K562 (cell line): ENCODE measurements around the gene ALKBH4. TPM values are rescaled to one million over a fixed set of nuclear protein-coding genes. Genes with fewer than 3 reads are reported as not detected.

Source experiments
- ATAC-seq: fragments of 200-7000 bp; cut with Tn5 transposase; 3 replicates; pipeline ENCODE4 v1.9.1; 2020; ENCODE audit warnings: moderate library complexity
- BruUV-seq: library from RNA; stranded (reverse); fragments of 400-500 nt; replicated peaks from 2 replicates; lab custom pipeline; 2021; lab: Mats Ljungman, UMichigan
- CTCF ChIA-PET: fragments of 300-600 bp; formaldehyde crosslinking; extraction: SDS; loops from one replicate; lab custom pipeline; 2021; ENCODE audit warnings: low intra/inter-chr PET ratio; lab: Yijun Ruan, JAX
- POLR2A ChIA-PET: fragments of 300-600, 350-650 bp; sonication (Branson Sonifier 250); formaldehyde crosslinking; extraction: SDS; loops from one replicate; lab custom pipeline; 2021; ENCODE audit warnings: antibody characterized with exemption, inconsistent platforms; lab: Yijun Ruan, JAX
- DNase-seq, 4 experiments: peaks; one replicate each; pipeline versions ENCODE4 v3.0.0 to v3.0.0-alpha.2; 2011 to 2018; ENCODE audit warnings: low spot score in 3 of 4, mixed read lengths in 3 of 4; ENCODE audit errors: extremely low read depth in 1 of 4
- FAIRE-seq: peaks from 2 replicates; lab custom pipeline; 2011; peaks lifted over from hg19 to GRCh38; lab: Jason Lieb, UNC
- H2AFZ ChIP-seq: 2 replicates; pipeline ENCODE4 v1.6.0; 2011; ENCODE audit warnings: low read depth, low read length, control low read depth, inconsistent platforms
- H3K27ac ChIP-seq: fragments of 200-600 bp; 3 replicates; pipeline ENCODE4 v1.8.0; 2011; ENCODE audit warnings: low read depth, mild to moderate bottlenecking, control low read depth, inconsistent platforms, low read length, moderate library complexity, mixed read lengths; ENCODE audit errors: extremely low read depth
- H3K27me3 ChIP-seq, 2 experiments: fragments of 300-600 bp in 1 of 2; 2 replicates in 1 of 2; 3 replicates in 1 of 2; pipeline versions ENCODE4 v1.6.0 to v1.8.0; 2011; ENCODE audit warnings: inconsistent platforms in 2 of 2, low read length in 2 of 2, mild to moderate bottlenecking in 1 of 2, mixed read lengths in 1 of 2, moderate library complexity in 1 of 2; ENCODE audit not compliant: control insufficient read depth in 2 of 2, insufficient read depth in 2 of 2
- H3K36me3 ChIP-seq: fragments of 300-600 bp; 3 replicates; pipeline ENCODE4 v1.8.0; 2011; ENCODE audit warnings: mild to moderate bottlenecking, low read length, inconsistent platforms; ENCODE audit not compliant: control insufficient read depth, insufficient read depth
- H3K4me1 ChIP-seq, 2 experiments: fragments of 200-600 bp in 1 of 2; replicated peaks in 1 of 2; 2 replicates in 1 of 2; 3 replicates in 1 of 2; pipeline versions ENCODE4 v1.5.1 to v1.8.0; 2011; ENCODE audit warnings: inconsistent platforms in 2 of 2, low read length in 2 of 2, mild to moderate bottlenecking in 1 of 2, mixed read lengths in 1 of 2, moderate library complexity in 1 of 2; ENCODE audit not compliant: control insufficient read depth in 2 of 2, insufficient read depth in 2 of 2
- H3K4me2 ChIP-seq: 2 replicates; pipeline ENCODE4 v1.6.1; 2011; ENCODE audit warnings: low read length, control low read depth, inconsistent platforms, mixed read lengths; ENCODE audit not compliant: insufficient read depth
- H3K4me3 ChIP-seq: fragments of 200-600 bp; sonication (generic), shearing (Covaris generic); 2 replicates; pipeline ENCODE4 v1.5.1; 2016; ENCODE audit warnings: control low read depth, inconsistent platforms
- H3K79me2 ChIP-seq: fragments of 200-600 bp; 3 replicates; pipeline ENCODE4 v1.8.0; 2011; ENCODE audit warnings: low read length, inconsistent platforms; ENCODE audit not compliant: control insufficient read depth, insufficient read depth
- H3K9ac ChIP-seq, 2 experiments: 2 replicates each; pipeline versions ENCODE4 v1.6.0 to v1.6.1; 2011; ENCODE audit warnings: low read depth in 2 of 2, low read length in 2 of 2, control low read depth in 1 of 2, inconsistent platforms in 1 of 2, mild to moderate bottlenecking in 1 of 2, mixed read lengths in 1 of 2; ENCODE audit not compliant: insufficient read depth in 1 of 2
- H3K9me1 ChIP-seq: one replicate; pipeline ENCODE4 v1.6.0; 2011; ENCODE audit warnings: inconsistent platforms, mild to moderate bottlenecking, low read length, moderate library complexity; ENCODE audit not compliant: control insufficient read depth, insufficient read depth
- H3K9me3 ChIP-seq: replicated peaks from 2 replicates; pipeline ENCODE4 v1.5.1; 2011; ENCODE audit warnings: low read depth, low read length, inconsistent platforms; ENCODE audit not compliant: control insufficient read depth, insufficient read depth
- H4K20me1 ChIP-seq: replicated peaks from 2 replicates; pipeline ENCODE4 v1.6.1; 2011; ENCODE audit warnings: low read length, inconsistent platforms, mixed read lengths; ENCODE audit not compliant: control insufficient read depth, insufficient read depth
- BHLHE40 ChIP-seq: IDR thresholded peaks from 2 replicates; pipeline ENCODE4 v1.6.1; 2011; ENCODE audit warnings: low read length, improper control_type of control experiment
- E2F5 ChIP-seq: sonication (generic); formaldehyde crosslinking; IDR thresholded peaks from 2 replicates; pipeline ENCODE4 v1.8.0; 2022; ENCODE audit warnings: mild to moderate bottlenecking, missing genetic modification reagents
- IRF9 ChIP-seq: fragments of 450-650 bp; IDR thresholded peaks from 2 replicates; pipeline ENCODE4 v1.6.1; 2016; ENCODE audit warnings: missing biosample characterization, missing genetic modification characterization
- PHF20 ChIP-seq: fragments of 450-650 bp; IDR thresholded peaks from 2 replicates; pipeline ENCODE4 v1.6.1; 2018; ENCODE audit not compliant: partially characterized antibody
- POLR2H ChIP-seq: IDR thresholded peaks from 2 replicates; pipeline ENCODE4 v1.6.1; 2016; ENCODE audit warnings: missing genetic modification characterization, low read depth, mild to moderate bottlenecking, control low read depth, missing compliant biosample characterization, moderate library complexity
- PURB ChIP-seq: sonication (generic); formaldehyde crosslinking; IDR thresholded peaks from 2 replicates; pipeline ENCODE4 v1.9.0; 2021; ENCODE audit warnings: low read depth, mild to moderate bottlenecking, missing genetic modification reagents
- TAL1 ChIP-seq: fragments of 450-650 bp; IDR thresholded peaks from 2 replicates; pipeline ENCODE4 v1.6.1; 2016; ENCODE audit warnings: mild to moderate bottlenecking
- ZNF175 ChIP-seq: fragments of 200-800 bp; sonication (Bioruptor generic); IDR thresholded peaks from 2 replicates; pipeline ENCODE4 v1.6.1; 2016; ENCODE audit warnings: low read depth, mild to moderate bottlenecking, missing genetic modification characterization, missing compliant biosample characterization
- ZNF583 ChIP-seq: fragments of 250-450 bp; sonication (Bioruptor Pico); IDR thresholded peaks from 2 replicates; pipeline ENCODE4 v1.4.0; 2020
- ZNF76 ChIP-seq: fragments of 250-450 bp; sonication (Bioruptor Pico); IDR thresholded peaks from 2 replicates; pipeline ENCODE4 v1.4.0; 2020; ENCODE audit warnings: mild to moderate bottlenecking, moderate library complexity, borderline replicate concordance
- WGBS: fragments of 100-300 bp; shearing (Covaris generic); methylation state at CpG from one replicate; pipeline ENCODE4 v1.1.6; 2016; ENCODE audit warnings: low coverage, mixed read lengths; ENCODE audit not compliant: insufficient coverage; ENCODE audit errors: missing lambda C conversion rate; 5-methylcytosine and 5-hydroxymethylcytosine counted together
- in situ Hi-C: fragments of 300-500 bp; cut with MboI; formaldehyde crosslinking; loops from 4 replicates; pipeline ENCODE4 v1.15.0; 2018; ENCODE audit warnings: inconsistent platforms, mixed read lengths
- intact Hi-C: fragments of 100-400 bp; cut with micrococcal nuclease; formaldehyde crosslinking; loops from 2 replicates; pipeline ENCODE4 v1.14.2; 2022
- polyA plus RNA-seq, 8 experiments: library from polyadenylated mRNA; depleted of rRNA in 4 of 8; stranded (reverse) in 5 of 8; unstranded in 3 of 8; fragments of >200 nt; fragmentation: Nextera tagmentation in 2 of 8; fragmentation: Illumina TruSeq in 1 of 8; extraction: Ambion mirVana in 2 of 8; extraction: Trizol in 1 of 8; gene quantifications; 2 replicates each; pipeline versions ENCODE4 v1.2.1 to v1.2.3, GENCODE V29; 2011 to 2014; ENCODE audit warnings: inconsistent platforms in 1 of 8, missing spikeins in 1 of 8
- total RNA-seq, 7 experiments: library from RNA; depleted of rRNA in 6 of 7; stranded (reverse); fragments of >200 nt in 6 of 7; fragmentation: Illumina TruSeq in 2 of 7; extraction: Trizol in 2 of 7; gene quantifications; 2 replicates each; pipeline versions ENCODE4 v1.2.1 to v1.2.3, GENCODE V29; 2011 to 2021; ENCODE audit warnings: low replicate concordance in 1 of 7
- TF ChIP-seq, protein P1 (sequence below): fragments of 450-650 bp; formaldehyde crosslinking; IDR thresholded peaks from 2 replicates; pipeline ENCODE4 v1.4.0; 2020; ENCODE audit warnings: mild to moderate bottlenecking, moderate library complexity
- TF ChIP-seq, protein P2 (sequence below): fragments of 250-450 bp; sonication (Bioruptor Pico); IDR thresholded peaks from 2 replicates; pipeline ENCODE4 v1.4.0; 2020

Gene ALKBH4
- total and polyA plus RNA-seq, 9 of the 15 experiments (the other 6 are each of a cell fraction or from before 2014, with no cell fraction given): 4.6 to 21.4 (median 11.8) TPM

- no peaks in the 10 kb centered on the region for H3K27me3 ChIP-seq
- no peaks in the 10 kb centered on the region for H3K9me3 ChIP-seq
- peak overlapping the region; percentile 41; the same call in 1 of the 3 replicates for H3K27ac ChIP-seq
- ATAC-seq (peak; percentile 33; the same call in 2 of the 3 replicates), DNase-seq (peak in 1 of 4 experiments; percentile 65), FAIRE-seq (peak; percentile 70)
- ChIA-PET POLR2A (interaction anchor here (1.6 kb wide), 1 partner anchor 9 kb away, joined by 4 read pairs; no protein-coding TSS in a partner anchor), CTCF (no interaction called here)
- H3K4me3 ChIP-seq: no peak overlapping the region
- no TSS peak for BruUV-seq
- peaks cover 36 to 75% of the 10 kb centered on the region in 2 experiments for H3K4me1 ChIP-seq
- intact Hi-C loops: no loop called here
- peak overlapping the region in 1 of 2 experiments; percentile 88; a peak in 2 of 4 replicates for H3K9ac ChIP-seq
- peaks cover 29% of the 10 kb centered on the region; the same call in 2 of the 3 replicates for H3K36me3 ChIP-seq
- H3K4me2 ChIP-seq: 0 out of 2 replicates have a peak overlapping the region, but pooled peaks have one; percentile 0
- 49% methylated on average over 17 of the region's 17 CpGs for WGBS
- in situ Hi-C loops: no loop called here
- H2AFZ ChIP-seq: peak overlapping the region; percentile 10
- no peaks in the 10 kb centered on the region for H3K79me2 ChIP-seq
- no peaks in the 10 kb centered on the region; the same call in 1 of the 2 replicates for H4K20me1 ChIP-seq
- H3K9me1 ChIP-seq: peaks cover 3% of the 10 kb centered on the region
- TF ChIP-seq E2F5 (no peak), ZNF175 (no peak), POLR2H (no peak), ZNF583 (CRISPR knock-in tag) (no peak), BHLHE40 (no peak; the same call in 1 of the 2 replicates), TAL1 (0 out of 2 replicates have a peak, but pooled peaks have one; percentile 27), IRF9 (no peak), PURB (CRISPR knock-in tag) (no peak), PHF20 (peak; percentile 26), ZNF76 (CRISPR knock-in tag) (no peak)
- TF ChIP-seq, protein P1, sequence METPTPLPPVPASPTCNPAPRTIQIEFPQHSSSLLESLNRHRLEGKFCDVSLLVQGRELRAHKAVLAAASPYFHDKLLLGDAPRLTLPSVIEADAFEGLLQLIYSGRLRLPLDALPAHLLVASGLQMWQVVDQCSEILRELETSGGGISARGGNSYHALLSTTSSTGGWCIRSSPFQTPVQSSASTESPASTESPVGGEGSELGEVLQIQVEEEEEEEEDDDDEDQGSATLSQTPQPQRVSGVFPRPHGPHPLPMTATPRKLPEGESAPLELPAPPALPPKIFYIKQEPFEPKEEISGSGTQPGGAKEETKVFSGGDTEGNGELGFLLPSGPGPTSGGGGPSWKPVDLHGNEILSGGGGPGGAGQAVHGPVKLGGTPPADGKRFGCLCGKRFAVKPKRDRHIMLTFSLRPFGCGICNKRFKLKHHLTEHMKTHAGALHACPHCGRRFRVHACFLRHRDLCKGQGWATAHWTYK: no peak
- TF ChIP-seq, protein P2, sequence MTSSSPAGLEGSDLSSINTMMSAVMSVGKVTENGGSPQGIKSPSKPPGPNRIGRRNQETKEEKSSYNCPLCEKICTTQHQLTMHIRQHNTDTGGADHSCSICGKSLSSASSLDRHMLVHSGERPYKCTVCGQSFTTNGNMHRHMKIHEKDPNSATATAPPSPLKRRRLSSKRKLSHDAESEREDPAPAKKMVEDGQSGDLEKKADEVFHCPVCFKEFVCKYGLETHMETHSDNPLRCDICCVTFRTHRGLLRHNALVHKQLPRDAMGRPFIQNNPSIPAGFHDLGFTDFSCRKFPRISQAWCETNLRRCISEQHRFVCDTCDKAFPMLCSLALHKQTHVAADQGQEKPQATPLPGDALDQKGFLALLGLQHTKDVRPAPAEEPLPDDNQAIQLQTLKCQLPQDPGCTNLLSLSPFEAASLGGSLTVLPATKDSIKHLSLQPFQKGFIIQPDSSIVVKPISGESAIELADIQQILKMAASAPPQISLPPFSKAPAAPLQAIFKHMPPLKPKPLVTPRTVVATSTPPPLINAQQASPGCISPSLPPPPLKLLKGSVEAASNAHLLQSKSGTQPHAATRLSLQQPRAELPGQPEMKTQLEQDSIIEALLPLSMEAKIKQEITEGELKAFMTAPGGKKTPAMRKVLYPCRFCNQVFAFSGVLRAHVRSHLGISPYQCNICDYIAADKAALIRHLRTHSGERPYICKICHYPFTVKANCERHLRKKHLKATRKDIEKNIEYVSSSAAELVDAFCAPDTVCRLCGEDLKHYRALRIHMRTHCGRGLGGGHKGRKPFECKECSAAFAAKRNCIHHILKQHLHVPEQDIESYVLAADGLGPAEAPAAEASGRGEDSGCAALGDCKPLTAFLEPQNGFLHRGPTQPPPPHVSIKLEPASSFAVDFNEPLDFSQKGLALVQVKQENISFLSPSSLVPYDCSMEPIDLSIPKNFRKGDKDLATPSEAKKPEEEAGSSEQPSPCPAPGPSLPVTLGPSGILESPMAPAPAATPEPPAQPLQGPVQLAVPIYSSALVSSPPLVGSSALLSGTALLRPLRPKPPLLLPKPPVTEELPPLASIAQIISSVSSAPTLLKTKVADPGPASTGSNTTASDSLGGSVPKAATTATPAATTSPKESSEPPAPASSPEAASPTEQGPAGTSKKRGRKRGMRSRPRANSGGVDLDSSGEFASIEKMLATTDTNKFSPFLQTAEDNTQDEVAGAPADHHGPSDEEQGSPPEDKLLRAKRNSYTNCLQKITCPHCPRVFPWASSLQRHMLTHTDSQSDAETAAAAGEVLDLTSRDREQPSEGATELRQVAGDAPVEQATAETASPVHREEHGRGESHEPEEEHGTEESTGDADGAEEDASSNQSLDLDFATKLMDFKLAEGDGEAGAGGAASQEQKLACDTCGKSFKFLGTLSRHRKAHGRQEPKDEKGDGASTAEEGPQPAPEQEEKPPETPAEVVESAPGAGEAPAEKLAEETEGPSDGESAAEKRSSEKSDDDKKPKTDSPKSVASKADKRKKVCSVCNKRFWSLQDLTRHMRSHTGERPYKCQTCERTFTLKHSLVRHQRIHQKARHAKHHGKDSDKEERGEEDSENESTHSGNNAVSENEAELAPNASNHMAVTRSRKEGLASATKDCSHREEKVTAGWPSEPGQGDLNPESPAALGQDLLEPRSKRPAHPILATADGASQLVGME (CRISPR knock-in tag): no peak
Measured at GRCh38 chr7:102444961-102445673, 19.5 kb downstream of the ALKBH4 start.
